H1 (cell line): ENCODE results near the gene CYBA. TPM values are rescaled to one million over a fixed set of nuclear protein-coding genes. Genes with fewer than 3 reads are reported as not detected.

Experiments used
- CTCF ChIA-PET: fragments of 300-600 bp; sonication (Branson Sonifier 250); formaldehyde crosslinking; loops from one replicate; lab custom pipeline; 2021; ENCODE audit not compliant: partially characterized antibody; lab: Charles Lee
- POLR2A ChIA-PET: fragments of 300-600 bp; sonication (Branson Sonifier 250); formaldehyde crosslinking; loops from one replicate; lab custom pipeline; 2021; ENCODE audit warnings: inconsistent platforms; ENCODE audit not compliant: partially characterized antibody; lab: Charles Lee
- DNase-seq, 2 experiments: peaks; one replicate each; pipeline versions ENCODE4 v3.0.0 to v3.0.0-alpha.2; 2010 to 2022; ENCODE audit warnings: low spot score in 2 of 2, low read depth in 1 of 2, mixed read lengths in 1 of 2
- FAIRE-seq: peaks from 2 replicates; lab custom pipeline; 2011; peaks lifted over from hg19 to GRCh38; lab: Jason Lieb, UNC
- H2AFZ ChIP-seq: 2 replicates; pipeline ENCODE4 v1.8.1; 2012; ENCODE audit warnings: low read length, inconsistent platforms
- H2AK5ac ChIP-seq: 2 replicates; pipeline ENCODE4 v1.6.1; 2013; ENCODE audit warnings: low read depth, low read length
- H2BK120ac ChIP-seq: replicated peaks from 2 replicates; pipeline ENCODE3; 2013; ENCODE audit warnings: low read depth, low read length, inconsistent platforms
- H2BK12ac ChIP-seq: 2 replicates; pipeline ENCODE4 v1.6.1; 2013; ENCODE audit warnings: low read depth, low read length
- H2BK15ac ChIP-seq: 2 replicates; pipeline ENCODE4 v1.6.1; 2013; ENCODE audit warnings: low read length
- H2BK20ac ChIP-seq: 2 replicates; pipeline ENCODE4 v1.6.1; 2013; ENCODE audit warnings: low read length
- H2BK5ac ChIP-seq: 2 replicates; pipeline ENCODE4 v1.6.1; 2013; ENCODE audit warnings: low read depth, low read length
- H3K14ac ChIP-seq: 2 replicates; pipeline ENCODE4 v1.6.1; 2013; ENCODE audit warnings: inconsistent platforms; ENCODE audit not compliant: insufficient read length
- H3K18ac ChIP-seq: 2 replicates; pipeline ENCODE4 v1.6.1; 2013; ENCODE audit warnings: low read length; ENCODE audit errors: extremely low read depth
- H3K23ac ChIP-seq: 2 replicates; pipeline ENCODE4 v1.6.1; 2013; ENCODE audit warnings: inconsistent platforms; ENCODE audit not compliant: insufficient read length
- H3K23me2 ChIP-seq: 2 replicates; pipeline ENCODE4 v1.6.1; 2013; ENCODE audit warnings: low read depth, low read length
- H3K27ac ChIP-seq: 2 replicates; pipeline ENCODE4 v1.6.1; 2011; ENCODE audit warnings: low read depth, low read length, inconsistent platforms
- H3K27me3 ChIP-seq, 4 experiments: replicated peaks in 1 of 4; 1 replicate in 1 of 4; 2 replicates in 3 of 4; pipeline versions ENCODE4 v1.6.1 to v1.8.1; 2011 to 2013; ENCODE audit warnings: low read length in 3 of 4, mild to moderate bottlenecking in 3 of 4, inconsistent platforms in 2 of 4, mixed read lengths in 2 of 4, moderate library complexity in 1 of 4; ENCODE audit not compliant: control insufficient read depth in 3 of 4, insufficient read depth in 3 of 4; ENCODE audit errors: extremely low read depth in 1 of 4
- H3K36me3 ChIP-seq, 4 experiments: 2 replicates each; pipeline versions ENCODE4 v1.6.1 to v1.8.1; 2011 to 2013; ENCODE audit warnings: mild to moderate bottlenecking in 4 of 4, low read length in 3 of 4, moderate library complexity in 2 of 4, control low read depth in 1 of 4, inconsistent platforms in 1 of 4; ENCODE audit not compliant: insufficient read depth in 4 of 4, control insufficient read depth in 2 of 4
- H3K4ac ChIP-seq: replicated peaks from 2 replicates; pipeline ENCODE3; 2013; ENCODE audit warnings: low read length, low read depth, mixed read lengths, inconsistent platforms; ENCODE audit not compliant: insufficient read length
- H3K4me1 ChIP-seq, 4 experiments: replicated peaks in 1 of 4; 1 replicate in 1 of 4; 2 replicates in 3 of 4; pipeline versions ENCODE4 v1.6.1 to v1.8.1; 2011 to 2013; ENCODE audit warnings: low read length in 3 of 4, inconsistent platforms in 2 of 4, mixed read lengths in 1 of 4; ENCODE audit not compliant: insufficient read depth in 4 of 4, control insufficient read depth in 3 of 4
- H3K4me2 ChIP-seq, 2 experiments: 2 replicates each; pipeline versions ENCODE4 v1.6.1 to v1.8.1; 2011 to 2013; ENCODE audit warnings: low read depth in 2 of 2, low read length in 2 of 2, control low read depth in 1 of 2, inconsistent platforms in 1 of 2, mild to moderate bottlenecking in 1 of 2; ENCODE audit not compliant: insufficient read depth in 1 of 2
- H3K4me3 ChIP-seq, 4 experiments: fragments of 200-600, 300-600 bp in 1 of 4; sonication (generic), shearing (Covaris generic), sonication (Bioruptor Twin) in 1 of 4; 2 replicates each; pipeline versions ENCODE4 v1.5.1 to v1.8.1; 2011 to 2016; ENCODE audit warnings: low read length in 4 of 4, low read depth in 3 of 4, control low read depth in 2 of 4, inconsistent platforms in 2 of 4, mild to moderate bottlenecking in 2 of 4, mixed read lengths in 1 of 4, moderate library complexity in 1 of 4; ENCODE audit not compliant: insufficient read depth in 2 of 4; ENCODE audit errors: extremely low read depth in 1 of 4
- H3K56ac ChIP-seq: replicated peaks from 2 replicates; pipeline ENCODE3; 2013; ENCODE audit warnings: low read depth, mild to moderate bottlenecking, mixed read lengths, low read length, inconsistent platforms; ENCODE audit not compliant: insufficient read length
- H3K79me1 ChIP-seq: 2 replicates; pipeline ENCODE4 v1.6.1; 2013; ENCODE audit warnings: low read depth, low read length, control low read depth
- H3K79me2 ChIP-seq, 2 experiments: 2 replicates each; pipeline versions ENCODE4 v1.6.1 to v1.8.1; 2012 to 2013; ENCODE audit warnings: low read length in 2 of 2, mild to moderate bottlenecking in 2 of 2, inconsistent platforms in 1 of 2; ENCODE audit not compliant: insufficient read depth in 2 of 2, control insufficient read depth in 1 of 2
- H3K9ac ChIP-seq, 4 experiments: replicated peaks in 1 of 4; 1 replicate in 1 of 4; 2 replicates in 3 of 4; pipeline versions ENCODE4 v1.6.1 to v1.8.1; 2011 to 2013; ENCODE audit warnings: low read depth in 3 of 4, low read length in 3 of 4, control low read depth in 2 of 4, mild to moderate bottlenecking in 2 of 4, moderate library complexity in 2 of 4, inconsistent platforms in 1 of 4; ENCODE audit errors: extremely low read depth in 1 of 4
- H3K9me3 ChIP-seq, 2 experiments: 2 replicates each; pipeline versions ENCODE4 v1.6.1 to v1.8.1; 2012 to 2013; ENCODE audit warnings: mild to moderate bottlenecking in 2 of 2, moderate library complexity in 2 of 2, control low read depth in 1 of 2, inconsistent platforms in 1 of 2, low read depth in 1 of 2, low read length in 1 of 2, mixed read lengths in 1 of 2; ENCODE audit not compliant: insufficient read depth in 2 of 2
- H4K20me1 ChIP-seq, 2 experiments: replicated peaks in 1 of 2; 2 replicates each; pipeline versions ENCODE3 to v1.8.1; 2011 to 2013; ENCODE audit warnings: inconsistent platforms in 2 of 2, low read length in 2 of 2, mild to moderate bottlenecking in 1 of 2; ENCODE audit not compliant: insufficient read depth in 2 of 2, control insufficient read depth in 1 of 2
- H4K5ac ChIP-seq: 2 replicates; pipeline ENCODE4 v1.6.1; 2013; ENCODE audit warnings: low read length, low read depth, mixed read lengths, inconsistent platforms; ENCODE audit not compliant: insufficient read length
- H4K8ac ChIP-seq: 2 replicates; pipeline ENCODE4 v1.8.0; 2013; ENCODE audit warnings: mild to moderate bottlenecking, moderate library complexity, low read length, inconsistent platforms; ENCODE audit not compliant: insufficient read depth; ENCODE audit errors: extremely low read depth
- H4K91ac ChIP-seq: replicated peaks from 2 replicates; pipeline ENCODE3; 2013; ENCODE audit warnings: low read length, mixed read lengths, inconsistent platforms; ENCODE audit not compliant: insufficient read length
- MAFK ChIP-seq: IDR thresholded peaks from 2 replicates; pipeline ENCODE4 v1.6.1; 2012; ENCODE audit warnings: low read depth, mild to moderate bottlenecking, improper control_type of control experiment, low read length
- SP1 ChIP-seq: IDR thresholded peaks from 2 replicates; pipeline ENCODE4 v1.6.1; 2011; ENCODE audit warnings: low read depth, low read length
- WGBS, 2 experiments: shearing (Covaris generic) in 1 of 2; methylation state at CpG; one replicate each; pipeline versions ENCODE4 v1.1.6 to v1.1.7; 2013 to 2015; ENCODE audit warnings: low lambda C conversion rate in 2 of 2, mixed read lengths in 2 of 2, inconsistent platforms in 1 of 2, low coverage in 1 of 2, missing lambda C conversion rate in 1 of 2; ENCODE audit not compliant: insufficient replicate concordance in 2 of 2, insufficient coverage in 1 of 2, insufficient read length in 1 of 2; ENCODE audit errors: extremely low coverage in 1 of 2, missing lambda C conversion rate in 1 of 2; 5-methylcytosine and 5-hydroxymethylcytosine counted together
- polyA plus RNA-seq, 7 experiments: library from polyadenylated mRNA; depleted of rRNA in 3 of 7; stranded (reverse) in 5 of 7; unstranded in 2 of 7; fragments of >200 nt in 5 of 7; fragments of 200-250 nt in 2 of 7; gene quantifications; 1 replicate in 5 of 7; 2 replicates in 1 of 7; 4 replicates in 1 of 7; pipeline versions ENCODE4 v1.2.1 to v1.2.3, GENCODE V29; 2011 to 2013; ENCODE audit warnings: missing spikeins in 2 of 7, mixed read lengths in 2 of 7
- total RNA-seq: library from RNA; stranded (reverse); fragmentation: NEBNext Ultra II Directional; extraction: Animal tissue kit (Norgen Biotek cat#: 25700); gene quantifications from 2 replicates; pipeline ENCODE4 v1.2.1, GENCODE V29; 2021
- TF ChIP-seq, protein P1 (sequence below): IDR thresholded peaks from 2 replicates; pipeline ENCODE4 v1.6.1; 2011; ENCODE audit warnings: low read depth, mild to moderate bottlenecking, low read length; ENCODE audit not compliant: insufficient read depth

The CYBA gene
- total and polyA plus RNA-seq, 2 of the 8 experiments (the other 6 are each of a cell fraction or from before 2014, with no cell fraction given): 136 to 254 TPM

- no peak overlapping the region for H3K9ac ChIP-seq
These were observed 10.6 kb upstream of the CYBA start for GRCh38 chr16:88661468-88661867.

More at GRCh38 chr16:88661468-88661867, 10.6 kb upstream of the CYBA start:
- ChIA-PET CTCF (interaction anchor here (2.2 kb wide), 1 partner anchor 11 kb away, joined by 11 read pairs; no protein-coding TSS in a partner anchor), POLR2A (no interaction called here)
- Histone ChIP-seq H3K79me1 (peaks cover 2% of the 10 kb centered on the region), H3K4me2 (peak overlapping the region; percentile 48 to 56; a peak in 3 of 4 replicates), H2AFZ (no peak overlapping the region), H3K23me2 (peaks cover 7% of the 10 kb centered on the region; the same call in 1 of the 2 replicates), H2BK15ac (no peak overlapping the region), H3K56ac (no peak overlapping the region), H3K14ac (no peak overlapping the region), H3K4me3 (no peak overlapping the region; a peak in 1 of 8 replicates), H3K4me1 (peaks cover 0 to 3% (median 0%) of the 10 kb centered on the region in 4 experiments; a peak in 2 of 7 replicates), H2BK120ac (no peak overlapping the region), H4K5ac (no peak overlapping the region), H2AK5ac (no peak overlapping the region), H3K27ac (no peak overlapping the region), H2BK20ac (no peak overlapping the region), H3K79me2 (peaks cover 0 to 41% of the 10 kb centered on the region in 2 experiments; a peak in 3 of 4 replicates), H3K9me3 (no peaks in the 10 kb centered on the region), H4K20me1 (peaks cover 2 to 13% of the 10 kb centered on the region in 2 experiments), H3K23ac (no peak overlapping the region), H3K36me3 (peaks cover 0 to 5% (median 0%) of the 10 kb centered on the region in 4 experiments; a peak in 1 of 8 replicates), H3K27me3 (no peaks in the 10 kb centered on the region), H3K4ac (no peak overlapping the region), H2BK12ac (no peak overlapping the region), H3K18ac (no peak overlapping the region), H4K91ac (no peak overlapping the region), H4K8ac (no peak overlapping the region), H2BK5ac (no peak overlapping the region)
- TF ChIP-seq, protein P1, sequence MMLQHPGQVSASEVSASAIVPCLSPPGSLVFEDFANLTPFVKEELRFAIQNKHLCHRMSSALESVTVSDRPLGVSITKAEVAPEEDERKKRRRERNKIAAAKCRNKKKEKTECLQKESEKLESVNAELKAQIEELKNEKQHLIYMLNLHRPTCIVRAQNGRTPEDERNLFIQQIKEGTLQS: no peak
- TF ChIP-seq SP1: no peak
- TF ChIP-seq MAFK: no peak
- whole genome bisulfite sequencing, 2 experiments: 83% methylated on average over 10 of the region's 10 CpGs; no CpG with 5 or more reads in 1 of the 2 experiments
- FAIRE-seq (no peak), DNase-seq (no peak)
